Measurements from ENCODE around the gene CPS1.

Gene CPS1

GRCh38 chr2:210673117-210673516 lies 116.7 kb downstream of the CPS1 start:
- in situ Hi-C loops (cut with MboI; ENCODE audit: low sequenced_read_pairs): no loop called here

GRCh38 chr2:210676067-210676466 lies 119.7 kb downstream of the CPS1 start:
- in situ Hi-C loops (cut with MboI; ENCODE audit: low sequenced_read_pairs): no loop called here

- in situ Hi-C loops (cut with MboI; ENCODE audit: low sequenced_read_pairs): no loop called here
These were observed 125.1 kb downstream of the CPS1 start for GRCh38 chr2:210681491-210681890.

GRCh38 chr2:210686401-210686800 lies 130.0 kb downstream of the CPS1 start:
- in situ Hi-C loops (cut with MboI; ENCODE audit: low sequenced_read_pairs): no loop called here

- in situ Hi-C loops (cut with MboI; ENCODE audit: low sequenced_read_pairs): no loop called here
These were observed 131.5 kb downstream of the CPS1 start for GRCh38 chr2:210687786-210688470.

GRCh38 chr2:210707900-210708299 lies 151.5 kb downstream of the CPS1 start:
- in situ Hi-C loops (cut with MboI; ENCODE audit: low sequenced_read_pairs): no loop called here

GRCh38 chr2:210713122-210713521 lies 156.7 kb downstream of the CPS1 start:
- in situ Hi-C loops (cut with MboI; ENCODE audit: low sequenced_read_pairs): no loop called here

GRCh38 chr2:210715560-210716082 lies 159.2 kb downstream of the CPS1 start:
- in situ Hi-C loops (cut with MboI; ENCODE audit: low sequenced_read_pairs): no loop called here

- in situ Hi-C loops (cut with MboI; ENCODE audit: low sequenced_read_pairs): no loop called here
These were observed 162.1 kb downstream of the CPS1 start for GRCh38 chr2:210718503-210718902.

GRCh38 chr2:210722092-210722491 lies 165.7 kb downstream of the CPS1 start:
- in situ Hi-C loops (cut with MboI; ENCODE audit: low sequenced_read_pairs): no loop called here

- in situ Hi-C loops (cut with MboI; ENCODE audit: low sequenced_read_pairs): no loop called here
These were observed 171.2 kb downstream of the CPS1 start for GRCh38 chr2:210727549-210727948.
